Muscle layer of colon (tissue), 2 donors: ENCODE data around the gene ATP6V1F.

Source experiments
- H3K27ac ChIP-seq: one replicate; pipeline ENCODE4 v1.7.0; 2013; ENCODE audit warnings: low read depth, mild to moderate bottlenecking, low read length, moderate library complexity
- H3K27me3 ChIP-seq, 2 donors: one replicate each; pipeline ENCODE4 v1.7.0; 2013; ENCODE audit warnings: low read length in 2 of 2, mild to moderate bottlenecking in 2 of 2; ENCODE audit not compliant: insufficient read depth in 2 of 2, control insufficient read depth in 1 of 2
- H3K36me3 ChIP-seq: one replicate; pipeline ENCODE4 v1.7.0; 2013; ENCODE audit warnings: mild to moderate bottlenecking, low read length; ENCODE audit not compliant: insufficient read depth
- H3K4me1 ChIP-seq: one replicate; pipeline ENCODE4 v1.7.0; 2013; ENCODE audit warnings: mild to moderate bottlenecking, low read length; ENCODE audit not compliant: insufficient read depth
- H3K4me3 ChIP-seq, 2 donors: one replicate each; pipeline ENCODE4 v1.7.0; 2013; ENCODE audit warnings: low read length in 2 of 2, low read depth in 1 of 2, mild to moderate bottlenecking in 1 of 2, moderate library complexity in 1 of 2
- H3K9ac ChIP-seq: one replicate; pipeline ENCODE4 v1.7.0; 2013; ENCODE audit warnings: low read length
- H3K9me3 ChIP-seq: one replicate; pipeline ENCODE4 v1.7.0; 2013; ENCODE audit warnings: mild to moderate bottlenecking, low read length
- donor health status: abdominal sarcoma.
- donor health status: Adenocarcinoma of cecum.

ATP6V1F gene

DNA sequence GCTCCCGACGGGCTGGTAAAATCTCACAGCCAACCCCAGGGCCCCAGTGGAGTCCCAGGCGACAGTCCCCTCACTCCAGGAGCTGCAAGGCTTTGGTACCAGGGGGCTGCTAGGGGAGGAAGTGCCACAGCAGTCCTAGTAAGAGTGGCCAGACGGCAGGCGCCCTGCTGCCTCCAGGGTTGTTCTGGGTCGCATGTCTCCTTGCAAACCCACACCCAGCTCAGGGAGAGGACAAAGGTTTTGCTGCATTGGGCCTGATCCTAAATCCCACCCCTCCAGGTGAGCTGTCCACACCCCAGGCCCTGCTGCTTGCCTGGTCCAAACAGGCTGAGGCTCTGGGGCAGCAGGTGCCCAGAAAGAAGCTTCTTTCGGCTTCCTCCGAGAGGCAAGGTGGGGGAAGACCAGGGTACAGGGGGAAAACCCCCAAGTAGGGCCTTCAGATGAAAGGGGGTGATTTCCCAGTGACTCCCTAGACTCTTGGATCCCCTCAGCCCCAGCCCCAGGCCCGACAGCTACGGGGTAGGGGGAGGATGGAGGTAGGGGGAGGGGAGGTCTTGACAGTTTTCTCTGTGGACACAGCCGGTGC lies 52.0 kb downstream of the ATP6V1F start:
- Histone ChIP-seq H3K4me3 (no peak overlapping the region), H3K36me3 (no peaks in the 10 kb centered on the region), H3K9me3 (no peaks in the 10 kb centered on the region), H3K9ac (no peak overlapping the region), H3K27ac (no peak overlapping the region), H3K27me3 (peaks cover 0 to 38% of the 10 kb centered on the region in 2 donors), H3K4me1 (peaks cover 12% of the 10 kb centered on the region)

DNA sequence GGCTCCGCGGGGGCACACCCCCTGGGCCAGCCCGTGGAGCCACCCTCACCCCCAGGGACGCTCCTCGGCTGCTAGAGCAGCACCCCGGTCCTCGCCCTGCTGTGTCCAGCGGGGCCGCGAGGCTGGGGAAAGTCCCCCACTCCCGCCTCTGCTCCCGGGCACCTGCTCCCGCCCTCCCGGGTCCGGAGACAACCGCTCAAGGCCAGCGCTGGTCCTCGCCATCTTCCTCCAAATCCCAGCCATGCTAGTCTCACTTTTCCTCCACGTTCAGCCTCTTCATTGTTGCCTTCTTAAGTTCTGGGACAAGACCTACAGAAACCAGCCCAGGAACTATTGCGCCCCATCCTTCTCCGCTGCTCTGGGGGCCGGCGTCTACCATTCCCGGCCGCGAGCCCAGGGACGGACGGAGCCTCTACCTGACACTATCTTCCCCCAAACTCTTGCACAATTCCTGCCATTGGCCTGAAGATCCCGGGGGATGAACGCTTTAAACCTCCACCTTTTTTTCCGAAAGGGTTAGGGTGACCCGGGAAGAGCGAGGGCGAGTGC lies 52.7 kb downstream of the ATP6V1F start:
- Histone ChIP-seq H3K4me1 (peaks cover 5% of the 10 kb centered on the region), H3K9me3 (no peaks in the 10 kb centered on the region), H3K36me3 (no peaks in the 10 kb centered on the region), H3K9ac (no peak overlapping the region), H3K27ac (no peak overlapping the region), H3K27me3 (peaks cover 0 to 31% of the 10 kb centered on the region in 2 donors), H3K4me3 (peak overlapping the region in 1 of 2 donors; percentile 54)
